GM12865 (cell line): ENCODE results near the gene DLG4.

Source experiments
- DNase-seq: peaks from one replicate; pipeline ENCODE4 v3.0.0; 2010; ENCODE audit warnings: low read depth
- H3K4me3 ChIP-seq: 2 replicates; pipeline ENCODE4 v1.5.1; 2011; ENCODE audit warnings: mild to moderate bottlenecking, low read depth, low read length, control low read depth
- CTCF ChIP-seq: IDR thresholded peaks from 2 replicates; pipeline ENCODE4 v1.5.1; 2011; ENCODE audit warnings: low read length, control low read depth, low read depth, inconsistent platforms; ENCODE audit not compliant: insufficient read depth; ENCODE audit errors: missing control alignments

Gene DLG4

GRCh38 chr17:7219812-7220592, at the start of gene DLG4, which contains the start of gene ACADVL:
TSS of gene DLG4 (minus strand) at chr17:7219836.
TSS of gene ACADVL (plus strand) at chr17:7219938. CDS start at chr17:7219985, 47 bp downstream.
- DNase-seq = peak; percentile 85
- TF ChIP-seq CTCF = no peak

DNA sequence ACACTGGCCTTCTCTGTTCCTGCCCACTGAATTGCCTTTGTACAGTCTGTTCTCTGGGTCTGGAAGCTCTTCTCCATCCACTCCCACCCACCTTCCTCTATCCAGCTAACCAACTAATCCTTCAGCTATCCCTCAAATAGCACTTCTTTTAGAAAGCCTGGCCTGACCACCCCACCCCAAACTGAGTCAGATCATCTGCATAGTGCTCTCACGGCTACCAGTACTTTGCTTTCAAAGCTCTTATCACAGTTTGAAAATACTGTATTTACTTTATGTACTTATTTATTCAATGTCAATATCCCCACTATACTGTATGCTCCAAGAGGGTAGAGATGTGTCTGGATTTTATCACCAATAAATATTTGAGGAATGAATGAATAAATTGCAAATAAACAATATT, 47.1 kb upstream of the DLG4 start:
- TF ChIP-seq CTCF = no peak
- no peak overlapping the region for H3K4me3 ChIP-seq
- no peak for DNase-seq

More at GRCh38 chr17:7219812-7220592, at the start of gene DLG4, which contains the start of gene ACADVL:
- peak within 1 kb of the TSS; percentile 68 for H3K4me3 ChIP-seq

DNA sequence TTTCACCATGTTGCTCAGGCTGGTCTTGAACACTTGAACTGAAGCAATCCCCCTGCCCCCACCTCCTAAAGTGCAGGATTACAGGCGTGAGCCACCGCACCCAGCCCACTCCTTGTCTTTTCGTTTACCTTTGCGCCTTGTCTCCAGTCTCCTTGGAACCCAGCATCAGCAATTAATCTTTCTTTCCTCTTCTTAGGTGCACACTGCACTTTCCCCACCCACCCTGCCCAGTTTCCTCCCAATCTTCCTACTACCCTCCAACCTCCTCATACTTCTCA, 44.1 kb upstream of the DLG4 start:
- DNase-seq = no peak
- TF ChIP-seq CTCF = no peak
- H3K4me3 ChIP-seq = no peak overlapping the region

GRCh38 chr17:7262935-7263800, 43.5 kb upstream of the DLG4 start:
- TF ChIP-seq CTCF = no peak
- no peak overlapping the region for H3K4me3 ChIP-seq
- DNase-seq = no peak

GRCh38 chr17:7262192-7262934, 42.7 kb upstream of the DLG4 start, which contains the start of gene CLDN7:
TSS of gene CLDN7 (minus strand) at chr17:7262478. CDS start at chr17:7262043, 435 bp downstream.
- peak within 1 kb of the TSS; percentile 57 for H3K4me3 ChIP-seq
- no peak for DNase-seq
- no peak for TF ChIP-seq CTCF

DNA sequence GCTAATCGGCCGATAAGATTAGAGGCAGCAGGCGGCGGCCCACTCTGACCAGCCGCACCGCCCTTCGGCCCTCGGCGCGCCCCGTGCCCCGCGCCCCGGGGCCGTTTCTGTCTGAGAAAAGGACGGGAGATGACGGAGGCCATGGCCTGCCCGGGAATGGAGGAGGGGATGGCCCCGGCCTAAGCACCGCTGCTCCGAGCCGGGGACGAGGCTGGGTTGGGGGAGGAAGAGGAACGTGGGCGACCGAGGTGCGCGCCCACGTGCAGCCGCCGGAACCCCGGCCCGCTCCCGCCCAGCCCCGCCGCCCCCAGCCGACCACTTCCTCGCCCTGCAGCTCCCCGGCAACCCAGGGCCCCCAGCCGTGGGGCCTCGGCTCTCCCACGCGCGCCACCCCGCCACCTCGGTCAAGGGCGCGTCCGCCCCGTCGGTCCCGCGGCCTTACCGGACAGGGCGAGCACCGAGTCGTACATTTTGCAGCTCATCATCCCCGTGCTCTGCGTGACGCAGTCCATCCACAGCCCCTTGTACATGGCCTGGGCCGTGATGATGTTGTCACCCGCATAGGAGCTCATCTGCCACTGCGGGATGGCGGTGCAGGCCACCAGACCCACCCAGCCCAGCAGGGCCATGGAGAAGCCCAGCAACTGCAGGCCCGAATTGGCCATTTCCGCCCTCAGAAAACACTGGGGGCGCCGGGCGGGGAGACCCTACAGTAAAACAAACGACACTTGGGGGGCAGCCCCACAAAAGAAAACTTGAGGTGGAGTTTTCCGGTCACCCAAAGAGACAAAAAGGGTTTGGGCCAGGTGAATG, 41.9 kb upstream of the DLG4 start:
- DNase-seq = peak; percentile 29
- TF ChIP-seq CTCF = no peak
- H3K4me3 ChIP-seq = peak overlapping the region; percentile 57
